Skin epidermis (tissue), 12 donors: ENCODE measurements around the gene SYNJ1.
A peak's percentile ranks its signal among the peaks of the same experiment; 100 is the strongest.
"Not testable (repeated sequence)": the region's sequence is repeated elsewhere in the genome, so short reads cannot be mapped to it uniquely, and the experiment has no call there.

Source experiments
- H3K27ac ChIP-seq, 21 experiments: fragments of 200-600 bp; sonication (generic) in 11 of 21; one replicate each; pipeline ENCODE4 v1.5.0; 2020; ENCODE audit warnings: mild to moderate bottlenecking in 3 of 21, inconsistent platforms in 2 of 21, moderate library complexity in 2 of 21
- H3K4me3 ChIP-seq, 7 experiments: fragments of 200-600 bp; sonication (generic) in 2 of 7; one replicate each; pipeline ENCODE4 v1.5.0; 2020; ENCODE audit warnings: inconsistent platforms in 2 of 7, mild to moderate bottlenecking in 2 of 7, moderate library complexity in 1 of 7

Gene SYNJ1

DNA sequence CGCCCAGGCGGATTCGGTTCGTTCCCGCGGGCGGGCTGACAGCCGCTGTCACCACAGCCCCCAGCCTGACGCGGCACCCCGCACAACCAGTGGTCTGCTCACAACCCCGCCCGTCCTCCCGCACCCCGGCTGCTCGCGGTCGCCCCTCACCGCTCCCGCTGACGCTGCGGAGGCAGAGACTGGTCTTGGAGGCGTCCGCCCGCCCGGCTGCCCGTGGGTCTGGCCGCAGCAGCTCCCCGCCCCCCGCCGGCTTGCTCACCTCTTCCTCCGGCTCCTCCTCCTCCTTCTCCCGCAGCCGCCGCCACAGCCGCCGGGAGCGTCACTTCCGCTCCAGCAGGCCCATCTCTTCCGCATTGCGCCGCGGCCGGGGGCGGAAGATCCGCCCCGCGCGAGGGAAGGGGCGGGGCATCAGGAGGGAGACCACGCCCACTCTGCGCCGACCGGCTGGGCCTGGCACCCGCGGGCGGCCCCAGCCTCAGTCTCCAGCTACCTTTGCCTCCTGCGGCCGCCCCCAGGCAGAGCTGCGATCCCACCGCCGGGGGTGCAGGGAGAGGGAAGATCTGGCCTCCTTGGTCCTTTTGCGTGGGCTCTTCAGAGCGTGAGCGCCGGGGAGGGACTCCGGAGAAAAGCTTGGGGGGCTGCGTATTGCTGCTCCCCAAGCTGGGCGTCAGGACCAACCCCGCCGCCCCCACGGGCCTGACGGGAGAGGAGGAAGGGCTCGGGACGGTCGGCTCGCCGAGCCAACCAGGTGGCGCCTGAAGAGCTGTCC lies at the start of gene SYNJ1:
SYNJ1 (minus strand) TSS at position 327 of the 769 bp plus-strand sequence. CDS start 1,118 bp downstream, outside the sequence.
- peak within 1 kb of the TSS; percentile 66 to 99 (median 93) for H3K4me3 ChIP-seq

DNA sequence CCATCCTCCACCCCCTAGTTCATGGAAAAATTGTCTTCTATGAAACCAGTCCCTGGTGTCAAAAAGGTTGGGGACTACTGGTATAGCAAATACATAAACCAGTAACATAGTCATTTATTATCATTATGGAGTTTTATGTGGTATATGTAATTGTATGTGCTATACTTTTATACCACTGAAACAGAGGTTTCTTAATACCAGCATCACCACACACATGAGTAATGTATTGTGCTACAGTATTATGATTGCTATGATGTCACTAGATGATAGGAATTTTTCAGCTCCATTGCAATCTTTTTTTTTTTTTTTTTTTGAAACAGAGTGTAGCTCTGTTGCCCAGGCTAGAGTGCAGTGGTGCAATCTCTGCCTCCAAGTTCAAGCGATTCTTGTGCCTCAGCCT lies 49.5 kb upstream of the SYNJ1 start:
- Histone ChIP-seq H3K27ac (no peak overlapping the region), H3K4me3 (no peak overlapping the region)

More for the DNA sequence above, at the start of gene SYNJ1:
- H3K27ac ChIP-seq: peak within 1 kb of the TSS; percentile 61 to 97 (median 91)

GRCh38 chr21:32776743-32777142 lies 48.9 kb upstream of the SYNJ1 start:
- Histone ChIP-seq H3K27ac (no peak overlapping the region), H3K4me3 (no peak overlapping the region)

DNA sequence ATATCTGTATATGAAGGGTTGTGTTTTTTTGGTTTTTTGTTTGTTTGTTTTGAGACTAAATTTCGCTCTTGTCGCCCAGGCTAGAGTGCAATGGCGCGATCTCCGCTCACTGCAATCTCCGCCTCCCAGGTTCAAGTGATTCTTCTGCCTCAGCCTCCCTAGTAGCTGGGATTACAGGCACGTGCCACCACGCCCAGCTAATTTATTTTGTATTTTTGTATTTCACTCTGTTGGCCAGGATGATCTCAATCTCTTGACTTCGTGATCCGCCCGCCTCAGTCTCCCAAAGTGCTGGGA lies 45.2 kb upstream of the SYNJ1 start:
- Histone ChIP-seq H3K4me3 (peak overlapping the region in 6 of 7 experiments; percentile 16 to 91 (median 82)), H3K27ac (peak overlapping the region in 5 of 21 experiments; percentile 84 to 97 (median 89))

DNA sequence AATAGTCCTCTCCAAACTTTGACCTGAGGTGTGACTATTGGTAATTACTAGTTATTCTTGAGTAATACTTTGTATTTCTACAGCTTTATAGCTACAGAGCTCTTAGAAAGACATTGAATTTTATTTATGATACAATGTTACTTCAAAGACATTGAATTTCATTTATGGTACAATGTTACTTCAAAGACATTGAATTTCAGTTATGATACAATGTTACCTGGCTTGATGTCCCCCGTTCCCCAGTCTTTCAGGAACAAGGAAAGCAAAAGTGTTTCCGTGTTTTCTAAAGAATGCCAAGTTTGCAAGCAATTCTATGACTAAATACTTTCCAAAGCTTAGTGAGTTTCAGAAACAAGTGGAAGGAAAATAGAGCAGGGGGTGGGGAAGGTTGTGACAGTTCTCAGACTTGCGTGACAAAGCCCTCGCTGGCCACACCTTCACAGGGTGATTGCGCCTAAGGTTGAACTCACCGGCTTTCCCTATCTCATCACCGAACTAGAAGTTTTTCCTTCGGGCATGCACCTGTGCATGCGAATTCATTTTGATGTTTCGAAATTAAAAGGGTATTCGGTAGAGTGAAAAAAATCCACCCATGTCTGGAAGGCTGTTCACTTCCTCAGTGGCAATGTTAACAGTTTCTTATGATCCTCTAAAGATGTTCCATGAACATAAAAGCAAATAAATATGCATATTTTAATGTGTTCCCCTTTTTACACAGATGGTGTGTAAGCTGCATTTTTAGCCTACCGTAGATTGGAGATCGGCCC lies 44.7 kb upstream of the SYNJ1 start:
- Histone ChIP-seq H3K4me3 (peak overlapping the region; percentile 16 to 91 (median 79)), H3K27ac (peak overlapping the region in 20 of 21 experiments; percentile 37 to 97 (median 87))

GRCh38 chr21:32770871-32771523 lies 43.2 kb upstream of the SYNJ1 start:
- Histone ChIP-seq H3K27ac (peak overlapping the region; percentile 85 to 97 (median 91)), H3K4me3 (peak overlapping the region; percentile 63 to 91 (median 79))

GRCh38 chr21:32768530-32768929 lies 40.7 kb upstream of the SYNJ1 start:
- Histone ChIP-seq H3K27ac (no peak overlapping the region), H3K4me3 (peak overlapping the region in 1 of 7 experiments; percentile 76)

DNA sequence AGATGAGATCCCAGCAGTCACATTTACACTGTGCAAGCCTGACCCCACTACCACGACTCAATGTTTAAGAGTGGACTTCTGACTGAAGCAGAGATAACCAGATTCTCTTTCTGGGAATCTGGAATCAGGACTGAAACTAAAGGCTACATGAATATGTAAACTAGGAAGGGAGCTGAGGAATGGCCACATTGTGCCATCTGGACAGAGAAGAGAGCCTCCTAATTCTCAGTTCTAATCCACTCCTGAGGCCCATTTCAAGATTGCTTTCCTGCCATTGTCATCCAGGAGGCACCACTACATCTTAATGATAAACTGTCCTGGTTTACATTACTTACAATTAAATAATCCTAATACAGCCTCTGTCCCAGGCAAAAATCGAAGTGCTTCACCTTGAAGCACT lies 37.2 kb upstream of the SYNJ1 start:
- no peak overlapping the region for H3K27ac ChIP-seq
- H3K4me3 ChIP-seq: no peak overlapping the region

DNA sequence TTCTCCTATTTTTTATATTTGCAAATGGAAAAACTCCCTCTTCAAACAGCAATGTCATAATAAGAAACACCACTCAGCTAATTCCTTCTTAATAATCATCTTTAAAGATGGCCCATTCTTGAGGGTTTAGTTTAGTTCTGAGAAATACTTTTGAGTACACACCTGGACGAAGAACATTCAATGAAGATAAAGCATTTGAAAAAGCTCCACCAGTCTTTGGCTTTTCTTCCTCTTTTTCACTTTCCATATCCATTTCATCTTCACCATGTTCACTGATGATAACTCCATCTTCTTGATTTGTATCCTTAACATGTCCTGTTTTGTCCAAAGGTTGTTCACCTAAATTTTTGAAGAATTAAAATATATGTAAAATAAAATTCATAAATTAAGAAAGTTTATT lies 36.4 kb upstream of the SYNJ1 start:
- Histone ChIP-seq H3K27ac (no peak overlapping the region), H3K4me3 (no peak overlapping the region)

- Histone ChIP-seq H3K27ac (no peak overlapping the region), H3K4me3 (no peak overlapping the region)
Observed at GRCh38 chr21:32757804-32758203, 30.0 kb upstream of the SYNJ1 start.

DNA sequence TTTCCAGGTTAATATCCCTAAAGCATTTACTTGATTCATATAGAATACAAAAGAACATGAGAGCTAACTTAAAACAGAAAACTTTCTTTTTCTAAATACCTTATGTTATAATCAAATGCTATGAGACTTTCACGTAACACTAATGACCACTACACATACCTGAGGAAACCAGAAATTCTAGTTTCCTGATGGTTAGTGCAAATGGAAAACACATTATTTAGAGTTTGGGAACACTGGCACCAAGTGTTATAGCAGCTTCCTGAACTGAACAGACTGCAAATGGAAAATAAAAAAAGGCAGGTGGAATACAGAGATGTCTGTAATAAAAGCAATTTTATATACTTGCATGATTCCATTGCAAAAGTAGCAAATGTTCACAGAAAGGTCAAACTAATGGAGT lies 28.3 kb upstream of the SYNJ1 start:
- H3K27ac ChIP-seq: no peak overlapping the region

DNA sequence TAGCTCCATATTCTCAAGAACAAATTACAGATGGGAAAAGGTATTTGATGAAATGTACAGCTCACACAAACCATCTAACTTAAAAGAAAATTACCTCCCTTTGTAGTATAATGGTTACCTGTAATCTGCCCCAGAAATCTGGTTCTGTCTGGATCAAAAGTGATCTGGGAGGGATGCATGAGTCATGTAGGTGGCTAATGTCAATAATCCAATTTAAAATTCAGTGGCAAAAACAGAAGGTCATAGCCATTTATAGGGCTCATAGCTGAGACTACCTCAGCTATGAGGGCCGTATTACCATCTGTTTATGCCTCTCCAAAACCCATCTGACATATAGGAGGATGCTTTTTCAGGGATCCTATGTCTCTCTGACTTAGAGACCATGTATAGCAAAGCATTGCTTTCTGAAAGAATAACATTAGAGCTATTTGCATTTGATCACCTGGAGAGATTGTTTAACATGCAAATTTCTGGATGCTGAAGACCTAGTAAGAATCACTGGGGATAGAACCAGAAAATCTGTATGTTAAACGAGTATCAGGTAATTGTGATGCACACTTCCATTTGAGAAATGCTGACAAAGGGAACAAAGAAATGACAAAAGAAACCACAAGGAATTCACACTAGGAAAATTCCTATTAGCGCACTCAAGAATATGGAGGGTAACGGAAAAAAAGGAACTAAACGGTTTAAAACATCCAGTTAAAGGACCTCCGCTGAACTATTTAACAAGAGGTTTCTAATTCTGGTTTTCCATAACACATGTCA lies 26.2 kb upstream of the SYNJ1 start:
- Histone ChIP-seq H3K4me3 (no peak overlapping the region), H3K27ac (no peak overlapping the region)

More for the DNA sequence above, 28.3 kb upstream of the SYNJ1 start:
- no peak overlapping the region for H3K4me3 ChIP-seq

DNA sequence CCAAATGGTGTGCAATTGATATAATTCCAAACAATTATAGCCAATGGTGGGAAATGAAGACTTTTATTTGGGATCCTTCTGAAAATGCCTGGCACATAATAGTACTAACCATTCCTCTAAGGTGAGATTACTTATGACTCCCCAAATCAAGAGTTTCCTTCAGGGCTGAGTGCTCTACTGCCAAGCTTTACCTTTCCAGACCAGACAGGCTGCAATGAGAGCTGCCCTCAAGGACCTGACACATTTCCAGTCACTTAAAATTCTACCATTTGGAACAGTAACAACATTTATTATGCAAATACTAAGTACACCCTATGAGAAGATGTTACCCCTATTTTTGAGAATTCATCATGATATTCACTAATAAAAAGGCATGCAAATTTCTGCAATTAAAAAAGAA lies 22.6 kb upstream of the SYNJ1 start:
- Histone ChIP-seq H3K4me3 (no peak overlapping the region), H3K27ac (no peak overlapping the region)

- no peak overlapping the region for H3K27ac ChIP-seq
- H3K4me3 ChIP-seq: no peak overlapping the region
Observed at GRCh38 chr21:32749662-32750061, 21.8 kb upstream of the SYNJ1 start.

- Histone ChIP-seq H3K27ac (no peak overlapping the region), H3K4me3 (no peak overlapping the region)
Observed at GRCh38 chr21:32748529-32748928, 20.7 kb upstream of the SYNJ1 start.

- Histone ChIP-seq H3K27ac (no peak overlapping the region), H3K4me3 (no peak overlapping the region)
Observed at GRCh38 chr21:32747396-32747795, 19.6 kb upstream of the SYNJ1 start.

DNA sequence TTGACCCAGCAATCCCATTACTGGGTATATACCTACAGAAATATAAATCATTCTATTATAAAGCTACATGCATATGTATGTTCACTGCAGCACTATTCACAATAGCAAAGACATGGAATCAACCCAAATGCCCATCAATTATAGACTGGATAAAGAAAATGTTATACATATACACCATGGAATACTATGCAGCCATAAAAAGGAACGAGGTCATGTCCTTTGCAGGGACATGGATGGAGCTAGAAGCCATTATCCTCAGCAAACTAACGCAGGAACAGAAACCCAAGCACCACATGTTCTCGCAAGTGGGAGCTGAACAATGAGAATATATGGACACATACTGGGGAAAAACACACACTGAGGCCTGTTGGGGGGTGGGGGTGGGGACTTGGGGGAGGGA lies 18.9 kb upstream of the SYNJ1 start:
- not testable (repeated sequence) for H3K27ac ChIP-seq, H3K4me3 ChIP-seq

DNA sequence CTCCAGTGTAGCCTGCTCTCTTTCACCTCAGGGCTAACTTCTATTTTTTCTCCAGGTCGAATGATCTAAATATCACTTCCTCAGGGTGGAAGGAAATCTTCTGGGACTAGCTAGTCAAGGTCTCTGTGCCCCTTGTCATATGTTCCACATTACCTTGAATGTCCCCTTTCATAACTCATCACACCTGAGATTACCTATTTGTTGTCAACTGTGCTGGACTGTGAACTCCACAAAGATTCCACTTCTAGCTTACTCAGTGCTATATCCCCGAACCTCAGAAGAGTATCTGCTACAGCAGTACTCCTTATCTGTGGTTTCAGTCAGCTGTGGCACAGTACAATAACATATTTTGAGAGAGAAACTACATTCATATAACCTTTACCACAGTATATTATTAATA lies 14.6 kb upstream of the SYNJ1 start:
- H3K4me3 ChIP-seq: no peak overlapping the region

GRCh38 chr21:32741336-32741735 lies 13.5 kb upstream of the SYNJ1 start:
- H3K4me3 ChIP-seq: no peak overlapping the region
- H3K27ac ChIP-seq: no peak overlapping the region

More for the DNA sequence above, 14.6 kb upstream of the SYNJ1 start:
- no peak overlapping the region for H3K27ac ChIP-seq

- no peak overlapping the region for H3K4me3 ChIP-seq
- H3K27ac ChIP-seq: no peak overlapping the region
Observed at GRCh38 chr21:32739946-32740345, 12.1 kb upstream of the SYNJ1 start.
